H9 (cell line): ENCODE results near the gene TMEM217. TPM values are rescaled to one million over a fixed set of nuclear protein-coding genes. Genes with fewer than 3 reads are reported as not detected.

Experiments used
- DNase-seq: peaks from one replicate; pipeline ENCODE4 v3.0.0-alpha.2; 2017
- H2AFZ ChIP-seq: one replicate; pipeline ENCODE4 v1.6.1; 2013; ENCODE audit warnings: mild to moderate bottlenecking, low read length, control low read depth, moderate library complexity
- H2AK5ac ChIP-seq: 2 replicates; pipeline ENCODE4 v1.6.1; 2013; ENCODE audit warnings: low read length, control low read depth, mixed read lengths; ENCODE audit not compliant: insufficient read length
- H2BK120ac ChIP-seq: one replicate; pipeline ENCODE4 v1.6.1; 2013; ENCODE audit warnings: low read depth, mild to moderate bottlenecking, low read length, control low read depth, inconsistent platforms; ENCODE audit not compliant: poor library complexity, severe bottlenecking
- H2BK12ac ChIP-seq: 2 replicates; pipeline ENCODE4 v1.6.1; 2013; ENCODE audit warnings: low read length, control low read depth, mixed read lengths, low read depth; ENCODE audit not compliant: insufficient read length
- H2BK15ac ChIP-seq: 2 replicates; pipeline ENCODE4 v1.6.1; 2013; ENCODE audit warnings: low read depth, low read length, control low read depth
- H2BK20ac ChIP-seq: one replicate; pipeline ENCODE4 v1.6.1; 2013; ENCODE audit warnings: low read depth, mild to moderate bottlenecking, low read length, control low read depth, inconsistent platforms; ENCODE audit not compliant: poor library complexity, severe bottlenecking
- H2BK5ac ChIP-seq: 2 replicates; pipeline ENCODE4 v1.6.1; 2013; ENCODE audit warnings: low read length, control low read depth, mixed read lengths; ENCODE audit not compliant: insufficient read length
- H3K14ac ChIP-seq: 2 replicates; pipeline ENCODE4 v1.6.1; 2013; ENCODE audit warnings: low read length, control low read depth; ENCODE audit not compliant: insufficient read depth
- H3K18ac ChIP-seq: 2 replicates; pipeline ENCODE4 v1.6.1; 2013; ENCODE audit warnings: low read depth, mild to moderate bottlenecking, mixed read lengths, low read length, control low read depth; ENCODE audit not compliant: insufficient read length
- H3K23ac ChIP-seq: 2 replicates; pipeline ENCODE4 v1.6.1; 2013; ENCODE audit warnings: low read length, control low read depth, mixed read lengths, low read depth; ENCODE audit not compliant: insufficient read length
- H3K23me2 ChIP-seq: 2 replicates; pipeline ENCODE4 v1.6.1; 2013; ENCODE audit warnings: low read depth, mild to moderate bottlenecking, mixed read lengths, low read length, control low read depth; ENCODE audit not compliant: insufficient read length, poor library complexity, severe bottlenecking
- H3K27ac ChIP-seq: 2 replicates; pipeline ENCODE4 v1.5.1; 2013; ENCODE audit warnings: low read length, control low read depth, mixed read lengths, low read depth; ENCODE audit not compliant: insufficient read length
- H3K27me3 ChIP-seq: 2 replicates; pipeline ENCODE4 v1.6.1; 2013; ENCODE audit warnings: low read length, control low read depth, inconsistent platforms; ENCODE audit not compliant: insufficient read depth
- H3K4ac ChIP-seq: 2 replicates; pipeline ENCODE4 v1.6.1; 2013; ENCODE audit warnings: low read depth, mild to moderate bottlenecking, control low read depth, inconsistent platforms, low read length, moderate library complexity
- H3K4me1 ChIP-seq: 2 replicates; pipeline ENCODE4 v1.6.1; 2013; ENCODE audit warnings: low read length, control low read depth, inconsistent platforms; ENCODE audit not compliant: insufficient read depth
- H3K4me2 ChIP-seq: 2 replicates; pipeline ENCODE4 v1.6.1; 2013; ENCODE audit warnings: low read length, control low read depth, mixed read lengths; ENCODE audit not compliant: insufficient read length, insufficient read depth
- H3K56ac ChIP-seq: 2 replicates; pipeline ENCODE4 v1.6.1; 2013; ENCODE audit warnings: low read depth, mild to moderate bottlenecking, mixed read lengths, low read length, control low read depth; ENCODE audit not compliant: insufficient read length
- H3K79me1 ChIP-seq: 2 replicates; pipeline ENCODE4 v1.6.1; 2013; ENCODE audit warnings: low read depth, mild to moderate bottlenecking, moderate library complexity, low read length, control low read depth, inconsistent platforms; ENCODE audit not compliant: insufficient read depth, poor library complexity, severe bottlenecking
- H3K79me2 ChIP-seq: 2 replicates; pipeline ENCODE4 v1.6.1; 2013; ENCODE audit warnings: low read length, control low read depth, inconsistent platforms; ENCODE audit not compliant: insufficient read depth
- H3K9ac ChIP-seq: 2 replicates; pipeline ENCODE4 v1.6.1; 2013; ENCODE audit warnings: low read length, control low read depth, mixed read lengths; ENCODE audit not compliant: insufficient read length; ENCODE audit errors: extremely low read depth
- H3K9me3 ChIP-seq: one replicate; pipeline ENCODE4 v1.6.1; 2013; ENCODE audit warnings: low read depth, low read length, inconsistent platforms; ENCODE audit not compliant: control insufficient read depth
- H3T11ph ChIP-seq: one replicate; pipeline ENCODE4 v1.6.1; 2013; ENCODE audit warnings: mild to moderate bottlenecking, low read length, control low read depth, inconsistent platforms
- H4K20me1 ChIP-seq: one replicate; pipeline ENCODE4 v1.6.1; 2013; ENCODE audit not compliant: control insufficient read depth, insufficient read length, insufficient read depth
- H4K5ac ChIP-seq: 2 replicates; pipeline ENCODE4 v1.6.1; 2013; ENCODE audit warnings: low read depth, mild to moderate bottlenecking, mixed read lengths, low read length, control low read depth; ENCODE audit not compliant: insufficient read length
- H4K8ac ChIP-seq: replicated peaks from 2 replicates; pipeline ENCODE4 v1.6.1; 2013; ENCODE audit warnings: low read length, control low read depth, mixed read lengths, low read depth; ENCODE audit not compliant: insufficient read length
- H4K91ac ChIP-seq: 2 replicates; pipeline ENCODE4 v1.6.1; 2013; ENCODE audit warnings: low read depth, mild to moderate bottlenecking, moderate library complexity, mixed read lengths, low read length, control low read depth; ENCODE audit not compliant: insufficient read length
- H3K27ac Mint-ChIP-seq, 3 experiments: 2 replicates in 2 of 3; 3 replicates in 1 of 3; pipeline ENCODE4 v1.8.0; 2020 to 2021; ENCODE audit warnings: mixed read lengths in 3 of 3, mild to moderate bottlenecking in 1 of 3, moderate library complexity in 1 of 3
- H3K27me3 Mint-ChIP-seq: 2 replicates; pipeline ENCODE4 v1.8.0; 2021; ENCODE audit warnings: low read depth, mild to moderate bottlenecking, moderate library complexity, mixed read lengths
- H3K36me3 Mint-ChIP-seq, 3 experiments: 2 replicates in 2 of 3; 3 replicates in 1 of 3; pipeline ENCODE4 v1.8.0; 2020 to 2021; ENCODE audit warnings: low read depth in 3 of 3, mixed read lengths in 3 of 3; ENCODE audit not compliant: insufficient read depth in 1 of 3
- H3K4me1 Mint-ChIP-seq, 2 experiments: 2 replicates each; pipeline ENCODE4 v1.8.0; 2020; ENCODE audit warnings: mixed read lengths in 2 of 2
- H3K4me3 Mint-ChIP-seq, 2 experiments: 2 replicates in 1 of 2; 3 replicates in 1 of 2; pipeline ENCODE4 v1.8.0; 2020 to 2021; ENCODE audit warnings: mild to moderate bottlenecking in 2 of 2, mixed read lengths in 2 of 2, moderate library complexity in 1 of 2
- H3K9me3 Mint-ChIP-seq, 2 experiments: 2 replicates in 1 of 2; 3 replicates in 1 of 2; pipeline ENCODE4 v1.8.0; 2020; ENCODE audit warnings: mild to moderate bottlenecking in 2 of 2, mixed read lengths in 2 of 2, moderate library complexity in 1 of 2
- total RNA-seq: library from RNA; stranded (reverse); gene quantifications from 2 replicates; pipeline ENCODE4 v1.2.1, GENCODE V29; 2021
- TF ChIP-seq, protein P1 (sequence below): fragments of 200-600 bp; sonication (generic); conservative IDR thresholded peaks from 3 replicates; pipeline ENCODE4 v1.8.0; 2021; ENCODE audit warnings: antibody characterized with exemption, mild to moderate bottlenecking

TMEM217 gene
- total RNA-seq, 1 experiment from 2014 or later: 1.1 TPM

DNA sequence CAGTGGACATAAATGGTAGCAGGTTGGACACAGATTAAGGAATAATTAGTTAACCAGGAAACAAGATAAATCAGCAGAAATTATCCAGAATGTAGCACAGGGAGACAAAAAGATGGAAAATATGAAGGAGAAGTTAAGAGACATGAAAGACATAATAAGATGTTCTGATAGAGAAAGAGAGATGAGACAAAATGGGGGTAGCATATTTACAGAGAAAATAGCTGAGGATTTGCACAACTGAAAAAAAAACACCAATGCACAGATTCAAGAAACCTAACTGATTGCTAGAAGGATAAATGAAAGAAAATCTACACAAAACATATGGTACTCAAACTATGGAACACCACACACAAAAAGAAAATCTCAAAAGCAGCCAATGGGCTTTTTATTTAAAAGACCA lies 35.0 kb downstream of the TMEM217 start:
- H2BK5ac ChIP-seq: no peak overlapping the region
- no peaks in the 10 kb centered on the region for H3K4me1 ChIP-seq
- TF ChIP-seq, protein P1, sequence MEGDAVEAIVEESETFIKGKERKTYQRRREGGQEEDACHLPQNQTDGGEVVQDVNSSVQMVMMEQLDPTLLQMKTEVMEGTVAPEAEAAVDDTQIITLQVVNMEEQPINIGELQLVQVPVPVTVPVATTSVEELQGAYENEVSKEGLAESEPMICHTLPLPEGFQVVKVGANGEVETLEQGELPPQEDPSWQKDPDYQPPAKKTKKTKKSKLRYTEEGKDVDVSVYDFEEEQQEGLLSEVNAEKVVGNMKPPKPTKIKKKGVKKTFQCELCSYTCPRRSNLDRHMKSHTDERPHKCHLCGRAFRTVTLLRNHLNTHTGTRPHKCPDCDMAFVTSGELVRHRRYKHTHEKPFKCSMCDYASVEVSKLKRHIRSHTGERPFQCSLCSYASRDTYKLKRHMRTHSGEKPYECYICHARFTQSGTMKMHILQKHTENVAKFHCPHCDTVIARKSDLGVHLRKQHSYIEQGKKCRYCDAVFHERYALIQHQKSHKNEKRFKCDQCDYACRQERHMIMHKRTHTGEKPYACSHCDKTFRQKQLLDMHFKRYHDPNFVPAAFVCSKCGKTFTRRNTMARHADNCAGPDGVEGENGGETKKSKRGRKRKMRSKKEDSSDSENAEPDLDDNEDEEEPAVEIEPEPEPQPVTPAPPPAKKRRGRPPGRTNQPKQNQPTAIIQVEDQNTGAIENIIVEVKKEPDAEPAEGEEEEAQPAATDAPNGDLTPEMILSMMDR: no peak
- H3K56ac ChIP-seq: no peak overlapping the region
- H2BK15ac ChIP-seq: no peak overlapping the region
- H3K79me1 ChIP-seq: no peaks in the 10 kb centered on the region
- no peak overlapping the region for H3K4ac ChIP-seq
- H3K4me2 ChIP-seq: no peak overlapping the region
- H3K9ac ChIP-seq: no peak overlapping the region
- peaks cover 3% of the 10 kb centered on the region for H3K23me2 ChIP-seq
- no peak overlapping the region for H4K8ac ChIP-seq
- Mint-ChIP-seq H3K27me3 (no peaks in the 10 kb centered on the region), H3K4me3 (peak overlapping the region; percentile 79 to 90), H3K36me3 (no peaks in the 10 kb centered on the region), H3K27ac (peak overlapping the region in 2 of 3 experiments; percentile 87 to 92; a peak in 5 of 7 replicates), H3K4me1 (peaks cover 12% of the 10 kb centered on the region in 2 experiments), H3K9me3 (no peaks in the 10 kb centered on the region)
- H2AFZ ChIP-seq: no peak overlapping the region
- H3K27me3 ChIP-seq: no peaks in the 10 kb centered on the region
- H2BK12ac ChIP-seq: no peak overlapping the region
- no peak overlapping the region for H3T11ph ChIP-seq
- no peaks in the 10 kb centered on the region for H4K20me1 ChIP-seq
- no peak overlapping the region for H4K91ac ChIP-seq
- no peaks in the 10 kb centered on the region for H3K9me3 ChIP-seq
- H3K18ac ChIP-seq: no peak overlapping the region
- no peak overlapping the region for H3K27ac ChIP-seq
- no peaks in the 10 kb centered on the region for H3K79me2 ChIP-seq
- no peak overlapping the region for H2BK120ac ChIP-seq
- no peak overlapping the region for H4K5ac ChIP-seq
- no peak overlapping the region for H2BK20ac ChIP-seq
- H3K14ac ChIP-seq: no peak overlapping the region
- no peak overlapping the region for H3K23ac ChIP-seq
- DNase-seq: no peak
- no peak overlapping the region for H2AK5ac ChIP-seq
